ENCODE results near the gene SMARCC1.

The SMARCC1 gene

GRCh38 chr3:47803480-47804025 lies 21.9 kb upstream of the SMARCC1 start (continued):
- peak; percentile 45; the same call in 1 of the 2 replicates for TF ChIP-seq PRDM10 (tag by site-specific recombination; IDR thresholded peaks at IDR 0.05)
- no peak for TF ChIP-seq ZNF202 (tag by site-specific recombination; IDR thresholded peaks at IDR 0.05; ENCODE audit: borderline replicate concordance)
- TF ChIP-seq ZNF23 (tag by site-specific recombination; IDR thresholded peaks at IDR 0.05; ENCODE audit: borderline replicate concordance), result no peak
- 0 out of 2 replicates have a peak, but pooled peaks have one; percentile 4 for TF ChIP-seq ZFHX2 (tag by site-specific recombination; conservative IDR thresholded peaks at IDR 0.05)
- TF ChIP-seq, protein P1, sequence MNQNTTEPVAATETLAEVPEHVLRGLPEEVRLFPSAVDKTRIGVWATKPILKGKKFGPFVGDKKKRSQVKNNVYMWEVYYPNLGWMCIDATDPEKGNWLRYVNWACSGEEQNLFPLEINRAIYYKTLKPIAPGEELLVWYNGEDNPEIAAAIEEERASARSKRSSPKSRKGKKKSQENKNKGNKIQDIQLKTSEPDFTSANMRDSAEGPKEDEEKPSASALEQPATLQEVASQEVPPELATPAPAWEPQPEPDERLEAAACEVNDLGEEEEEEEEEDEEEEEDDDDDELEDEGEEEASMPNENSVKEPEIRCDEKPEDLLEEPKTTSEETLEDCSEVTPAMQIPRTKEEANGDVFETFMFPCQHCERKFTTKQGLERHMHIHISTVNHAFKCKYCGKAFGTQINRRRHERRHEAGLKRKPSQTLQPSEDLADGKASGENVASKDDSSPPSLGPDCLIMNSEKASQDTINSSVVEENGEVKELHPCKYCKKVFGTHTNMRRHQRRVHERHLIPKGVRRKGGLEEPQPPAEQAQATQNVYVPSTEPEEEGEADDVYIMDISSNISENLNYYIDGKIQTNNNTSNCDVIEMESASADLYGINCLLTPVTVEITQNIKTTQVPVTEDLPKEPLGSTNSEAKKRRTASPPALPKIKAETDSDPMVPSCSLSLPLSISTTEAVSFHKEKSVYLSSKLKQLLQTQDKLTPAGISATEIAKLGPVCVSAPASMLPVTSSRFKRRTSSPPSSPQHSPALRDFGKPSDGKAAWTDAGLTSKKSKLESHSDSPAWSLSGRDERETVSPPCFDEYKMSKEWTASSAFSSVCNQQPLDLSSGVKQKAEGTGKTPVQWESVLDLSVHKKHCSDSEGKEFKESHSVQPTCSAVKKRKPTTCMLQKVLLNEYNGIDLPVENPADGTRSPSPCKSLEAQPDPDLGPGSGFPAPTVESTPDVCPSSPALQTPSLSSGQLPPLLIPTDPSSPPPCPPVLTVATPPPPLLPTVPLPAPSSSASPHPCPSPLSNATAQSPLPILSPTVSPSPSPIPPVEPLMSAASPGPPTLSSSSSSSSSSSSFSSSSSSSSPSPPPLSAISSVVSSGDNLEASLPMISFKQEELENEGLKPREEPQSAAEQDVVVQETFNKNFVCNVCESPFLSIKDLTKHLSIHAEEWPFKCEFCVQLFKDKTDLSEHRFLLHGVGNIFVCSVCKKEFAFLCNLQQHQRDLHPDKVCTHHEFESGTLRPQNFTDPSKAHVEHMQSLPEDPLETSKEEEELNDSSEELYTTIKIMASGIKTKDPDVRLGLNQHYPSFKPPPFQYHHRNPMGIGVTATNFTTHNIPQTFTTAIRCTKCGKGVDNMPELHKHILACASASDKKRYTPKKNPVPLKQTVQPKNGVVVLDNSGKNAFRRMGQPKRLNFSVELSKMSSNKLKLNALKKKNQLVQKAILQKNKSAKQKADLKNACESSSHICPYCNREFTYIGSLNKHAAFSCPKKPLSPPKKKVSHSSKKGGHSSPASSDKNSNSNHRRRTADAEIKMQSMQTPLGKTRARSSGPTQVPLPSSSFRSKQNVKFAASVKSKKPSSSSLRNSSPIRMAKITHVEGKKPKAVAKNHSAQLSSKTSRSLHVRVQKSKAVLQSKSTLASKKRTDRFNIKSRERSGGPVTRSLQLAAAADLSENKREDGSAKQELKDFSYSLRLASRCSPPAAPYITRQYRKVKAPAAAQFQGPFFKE (tag by site-specific recombination; IDR thresholded peaks at IDR 0.05; ENCODE audit: borderline replicate concordance), result no peak
- TF ChIP-seq, protein P2, sequence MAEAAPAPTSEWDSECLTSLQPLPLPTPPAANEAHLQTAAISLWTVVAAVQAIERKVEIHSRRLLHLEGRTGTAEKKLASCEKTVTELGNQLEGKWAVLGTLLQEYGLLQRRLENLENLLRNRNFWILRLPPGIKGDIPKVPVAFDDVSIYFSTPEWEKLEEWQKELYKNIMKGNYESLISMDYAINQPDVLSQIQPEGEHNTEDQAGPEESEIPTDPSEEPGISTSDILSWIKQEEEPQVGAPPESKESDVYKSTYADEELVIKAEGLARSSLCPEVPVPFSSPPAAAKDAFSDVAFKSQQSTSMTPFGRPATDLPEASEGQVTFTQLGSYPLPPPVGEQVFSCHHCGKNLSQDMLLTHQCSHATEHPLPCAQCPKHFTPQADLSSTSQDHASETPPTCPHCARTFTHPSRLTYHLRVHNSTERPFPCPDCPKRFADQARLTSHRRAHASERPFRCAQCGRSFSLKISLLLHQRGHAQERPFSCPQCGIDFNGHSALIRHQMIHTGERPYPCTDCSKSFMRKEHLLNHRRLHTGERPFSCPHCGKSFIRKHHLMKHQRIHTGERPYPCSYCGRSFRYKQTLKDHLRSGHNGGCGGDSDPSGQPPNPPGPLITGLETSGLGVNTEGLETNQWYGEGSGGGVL (tag by site-specific recombination; IDR thresholded peaks at IDR 0.05), result 0 out of 2 replicates have a peak, but pooled peaks have one; percentile 4
- 0 out of 2 replicates have a peak, but pooled peaks have one; percentile 6 for TF ChIP-seq ZNF24 (tag by site-specific recombination; IDR thresholded peaks at IDR 0.05)
- TF ChIP-seq, protein P3, sequence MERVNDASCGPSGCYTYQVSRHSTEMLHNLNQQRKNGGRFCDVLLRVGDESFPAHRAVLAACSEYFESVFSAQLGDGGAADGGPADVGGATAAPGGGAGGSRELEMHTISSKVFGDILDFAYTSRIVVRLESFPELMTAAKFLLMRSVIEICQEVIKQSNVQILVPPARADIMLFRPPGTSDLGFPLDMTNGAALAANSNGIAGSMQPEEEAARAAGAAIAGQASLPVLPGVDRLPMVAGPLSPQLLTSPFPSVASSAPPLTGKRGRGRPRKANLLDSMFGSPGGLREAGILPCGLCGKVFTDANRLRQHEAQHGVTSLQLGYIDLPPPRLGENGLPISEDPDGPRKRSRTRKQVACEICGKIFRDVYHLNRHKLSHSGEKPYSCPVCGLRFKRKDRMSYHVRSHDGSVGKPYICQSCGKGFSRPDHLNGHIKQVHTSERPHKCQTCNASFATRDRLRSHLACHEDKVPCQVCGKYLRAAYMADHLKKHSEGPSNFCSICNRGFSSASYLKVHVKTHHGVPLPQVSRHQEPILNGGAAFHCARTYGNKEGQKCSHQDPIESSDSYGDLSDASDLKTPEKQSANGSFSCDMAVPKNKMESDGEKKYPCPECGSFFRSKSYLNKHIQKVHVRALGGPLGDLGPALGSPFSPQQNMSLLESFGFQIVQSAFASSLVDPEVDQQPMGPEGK (tag by site-specific recombination; IDR thresholded peaks at IDR 0.05), result 0 out of 2 replicates have a peak, but pooled peaks have one; percentile 26
- no peak for TF ChIP-seq ZNF341 (tag by site-specific recombination; IDR thresholded peaks at IDR 0.05; ENCODE audit: low read depth)
- no peak for TF ChIP-seq ZNF239 (tag by site-specific recombination; IDR thresholded peaks at IDR 0.05)
- no peak for TF ChIP-seq FEZF1 (tag by site-specific recombination; IDR thresholded peaks at IDR 0.05)
- TF ChIP-seq ZBTB1 (tag by site-specific recombination; IDR thresholded peaks at IDR 0.05), result no peak
